ENCODE results near the gene KRT37.

Gene KRT37

DNA sequence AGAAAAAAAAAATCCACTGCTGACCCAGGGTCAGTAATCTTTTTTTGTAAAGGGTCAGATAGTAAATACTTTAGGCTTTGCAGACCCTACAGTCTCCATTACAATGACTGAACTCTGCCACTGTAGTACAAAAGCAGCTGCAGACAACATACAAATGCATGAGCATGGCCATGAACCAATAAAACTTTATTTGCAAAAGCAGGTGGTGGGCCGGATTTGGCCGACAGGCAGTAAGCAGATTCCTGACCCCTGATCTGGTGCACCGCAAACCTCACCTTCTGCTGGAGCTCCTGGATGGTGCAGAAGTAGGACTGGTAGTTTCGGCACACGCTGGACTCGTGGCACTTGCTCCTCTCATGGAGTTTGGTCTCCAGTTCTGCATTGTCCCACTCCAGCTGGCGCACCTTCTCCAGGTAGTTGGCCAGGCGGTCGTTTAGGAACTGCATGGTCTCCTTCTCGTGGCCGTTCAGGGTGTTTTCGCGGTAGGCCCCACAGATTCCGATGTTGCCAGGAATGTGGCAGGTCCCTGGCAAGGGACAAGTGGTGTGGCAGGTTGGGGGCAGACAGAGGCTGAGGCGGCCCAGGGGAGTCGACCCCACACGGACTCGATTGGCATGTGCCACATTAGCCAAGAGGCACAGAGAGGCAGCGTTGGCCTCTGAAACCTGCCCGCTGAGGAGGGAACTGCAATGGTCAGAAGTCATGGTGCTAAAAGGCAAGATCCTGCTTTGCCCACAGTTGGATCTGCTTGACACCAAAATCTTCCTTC, 13.1 kb downstream of the KRT37 start:
- H3K4me3 ChIP-seq (ENCODE audit: low read depth, low read length) = no peak overlapping the region
- no peak for TF ChIP-seq CTCF (IDR thresholded peaks at IDR 0.05; ENCODE audit: borderline replicate concordance, insufficient read depth, low read depth, low read length)

- no peak for TF ChIP-seq CTCF (IDR thresholded peaks at IDR 0.05; ENCODE audit: borderline replicate concordance, insufficient read depth, low read depth, low read length)
- H3K4me3 ChIP-seq (ENCODE audit: low read depth, low read length) = no peak overlapping the region
Measured at GRCh38 chr17:41407226-41407625, 17.2 kb downstream of the KRT37 start.

DNA sequence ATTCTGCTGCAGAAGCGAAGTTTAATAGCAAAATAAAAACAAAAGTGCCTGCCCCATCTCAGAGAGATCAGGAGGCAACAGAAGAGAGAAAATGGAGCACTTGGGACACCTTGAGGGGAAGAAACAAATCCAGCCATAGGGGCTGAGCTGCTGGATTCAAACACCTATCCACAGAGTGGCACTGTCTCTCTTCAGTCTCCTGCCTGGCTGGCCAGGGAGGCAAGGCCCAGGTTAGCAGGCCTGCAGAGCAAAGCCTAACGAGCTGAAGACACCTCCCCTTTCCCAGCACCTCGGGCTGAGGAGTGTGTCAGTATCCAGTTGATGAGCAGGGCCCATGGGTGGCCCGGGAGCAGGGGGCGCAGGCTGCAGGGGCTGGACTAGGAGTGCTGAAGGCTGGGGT, 18.2 kb downstream of the KRT37 start:
- TF ChIP-seq CTCF (IDR thresholded peaks at IDR 0.05; ENCODE audit: borderline replicate concordance, insufficient read depth, low read depth, low read length) = no peak
- no peak overlapping the region for H3K4me3 ChIP-seq (ENCODE audit: low read depth, low read length)

- no peak overlapping the region for H3K4me3 ChIP-seq (ENCODE audit: low read depth, low read length)
- TF ChIP-seq CTCF (IDR thresholded peaks at IDR 0.05; ENCODE audit: borderline replicate concordance, insufficient read depth, low read depth, low read length) = no peak
Measured at GRCh38 chr17:41404024-41404671, 20.2 kb downstream of the KRT37 start.

- H3K4me3 ChIP-seq (ENCODE audit: low read depth, low read length) = no peak overlapping the region
- no peak for TF ChIP-seq CTCF (IDR thresholded peaks at IDR 0.05; ENCODE audit: borderline replicate concordance, insufficient read depth, low read depth, low read length)
Measured at GRCh38 chr17:41403404-41404023, 20.9 kb downstream of the KRT37 start.

- no peak for TF ChIP-seq CTCF (IDR thresholded peaks at IDR 0.05; ENCODE audit: borderline replicate concordance, insufficient read depth, low read depth, low read length)
- H3K4me3 ChIP-seq (ENCODE audit: low read depth, low read length) = no peak overlapping the region
Measured at GRCh38 chr17:41402161-41402560, 22.2 kb downstream of the KRT37 start.

Measured in GM12875 (cell line).